Stimulated activated CD4-positive, alpha-beta T cell treated with anti-CD3 and anti-CD28 coated beads, TNF-alpha, amount 100 ng/mL, for 1 hour (primary cell): Measurements from ENCODE around the gene PARD3.

ENCODE experiments used
- DNase-seq, 3 donors: peaks; one replicate each; pipeline ENCODE4 v3.0.0-alpha.2; 2020; ENCODE audit warnings: low read depth in 3 of 3, low spot score in 1 of 3

Gene PARD3

GRCh38 chr10:34151481-34151880 is 663.6 kb downstream of the PARD3 start:
- DNase-seq, result no peak

DNA sequence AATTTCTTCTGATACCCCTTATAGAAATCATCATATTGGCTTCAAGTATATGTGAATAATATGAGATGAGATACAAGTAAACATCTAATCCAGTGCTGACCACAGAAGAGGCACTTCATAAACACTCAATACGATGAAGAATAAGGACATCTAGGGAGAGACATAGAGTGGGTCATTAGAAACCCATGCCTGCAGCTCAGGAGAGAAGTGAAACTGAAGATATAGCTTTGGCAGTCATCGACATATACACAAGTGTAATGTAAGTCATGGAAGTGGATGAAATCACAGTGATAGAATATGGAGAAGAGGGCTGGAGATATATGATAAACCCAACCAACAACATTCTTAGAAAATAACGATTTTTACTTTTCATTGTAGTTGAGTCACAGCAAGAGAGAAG is 665.0 kb downstream of the PARD3 start:
- DNase-seq, result no peak

GRCh38 chr10:34148305-34148657 is 666.8 kb downstream of the PARD3 start:
- no peak for DNase-seq

DNA sequence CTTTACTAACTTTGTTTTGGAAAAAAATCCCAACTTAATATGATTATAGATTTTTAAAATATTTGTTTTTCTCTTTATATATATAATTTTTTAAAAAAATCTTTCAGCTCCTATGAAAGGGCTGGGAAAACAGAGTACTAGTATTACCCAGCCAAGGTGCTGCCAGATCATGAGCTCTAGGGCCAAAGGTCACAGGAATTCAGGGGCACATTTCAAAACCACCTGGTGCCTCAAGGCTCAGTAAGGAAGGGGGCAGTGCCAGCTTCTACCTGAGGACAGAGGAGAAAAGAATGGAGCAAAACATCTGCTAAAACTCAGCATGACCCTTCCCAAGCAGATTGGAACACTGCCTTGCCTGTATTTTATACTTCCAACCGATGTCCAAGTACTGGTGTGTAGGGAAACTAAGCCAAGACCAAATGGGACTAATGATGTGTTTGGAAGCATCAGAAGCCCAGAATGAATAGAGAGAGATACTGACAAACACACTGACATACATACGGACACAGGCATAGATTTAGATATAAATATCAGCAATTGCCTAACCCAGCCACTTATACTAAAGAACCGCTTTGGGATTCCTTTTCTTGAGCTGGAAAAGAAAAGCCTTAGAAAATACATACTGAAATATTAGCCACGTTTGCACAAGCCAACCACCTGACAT is 667.3 kb downstream of the PARD3 start:
- no peak for DNase-seq

- no peak for DNase-seq
These were observed 669.4 kb downstream of the PARD3 start for GRCh38 chr10:34145715-34146114.

GRCh38 chr10:34143466-34143865 is 671.6 kb downstream of the PARD3 start:
- no peak for DNase-seq

DNA sequence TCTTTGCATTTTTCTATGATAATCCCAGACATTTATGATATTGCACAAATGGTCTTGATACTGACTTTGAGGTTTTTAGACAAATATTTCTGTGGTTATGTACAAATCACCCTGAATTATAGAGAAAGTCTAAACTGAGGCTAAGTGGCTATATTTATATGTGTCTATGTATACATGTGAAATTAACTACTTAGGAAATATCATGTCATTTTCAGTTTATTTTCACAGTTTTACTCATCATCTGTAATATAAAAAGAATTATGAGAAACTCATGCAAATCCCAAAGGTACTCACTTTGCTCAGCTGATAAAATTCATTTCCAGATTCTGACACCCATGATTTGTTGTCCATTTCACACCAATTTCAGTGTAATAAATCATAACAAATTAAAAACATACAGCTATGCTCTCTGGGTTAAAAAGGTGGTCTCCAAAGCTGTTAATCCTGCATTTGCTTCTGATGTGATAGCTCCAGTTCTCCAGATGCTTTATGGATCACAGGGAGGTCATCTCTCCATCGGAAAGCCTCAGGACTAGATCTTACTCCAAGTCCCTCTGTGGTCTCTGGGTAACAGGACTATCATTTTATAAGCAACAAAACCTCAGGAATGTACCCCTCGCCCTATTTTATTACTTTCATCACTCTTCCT is 673.9 kb downstream of the PARD3 start:
- DNase-seq, result no peak

- DNase-seq, result no peak
These were observed 675.5 kb downstream of the PARD3 start for GRCh38 chr10:34139559-34139958.

- DNase-seq, result no peak
These were observed 677.1 kb downstream of the PARD3 start for GRCh38 chr10:34137955-34138354.

DNA sequence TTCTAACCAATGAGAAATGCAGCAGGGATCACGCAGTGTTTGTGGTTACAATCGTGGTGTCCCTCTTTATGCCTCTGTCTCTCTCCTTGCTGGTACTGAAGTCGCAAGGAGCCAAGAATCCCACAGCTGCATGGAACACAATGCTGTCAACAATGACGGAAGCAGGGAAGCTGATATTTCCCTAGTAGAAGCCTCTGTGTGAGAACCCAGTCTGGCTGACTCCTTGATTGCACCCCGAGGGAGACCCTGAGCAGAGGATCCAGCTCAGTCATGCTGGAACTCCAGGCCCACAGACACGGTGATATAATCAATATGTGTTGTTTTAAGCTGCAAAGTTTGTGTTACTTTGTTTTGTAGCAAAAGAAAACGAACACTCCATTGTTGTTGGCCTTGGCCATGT is 677.9 kb downstream of the PARD3 start:
- no peak for DNase-seq

GRCh38 chr10:34135515-34135914 is 679.6 kb downstream of the PARD3 start:
- no peak for DNase-seq

- DNase-seq, result no peak
These were observed 680.5 kb downstream of the PARD3 start for GRCh38 chr10:34134602-34135001.

DNA sequence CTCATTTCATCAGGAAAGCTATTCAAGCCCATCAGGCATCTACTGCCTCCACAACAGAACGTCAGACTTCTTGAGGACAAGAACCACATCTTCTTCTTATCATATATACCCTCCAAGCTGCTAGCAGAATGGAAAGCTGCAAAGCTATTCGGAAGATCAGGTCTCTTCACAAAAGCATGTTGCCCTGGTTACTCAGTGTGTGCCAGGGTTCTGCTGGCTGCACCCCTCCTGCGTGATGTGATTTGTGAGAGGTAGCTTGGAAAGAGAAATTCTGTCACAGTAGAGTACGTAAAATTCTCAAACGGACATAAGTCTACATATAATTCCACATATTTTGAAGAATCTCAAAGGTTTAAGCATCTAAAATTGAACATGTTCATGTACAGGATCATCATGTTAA is 681.7 kb downstream of the PARD3 start:
- no peak for DNase-seq

- DNase-seq, result no peak
These were observed 683.9 kb downstream of the PARD3 start for GRCh38 chr10:34131152-34131551.

DNA sequence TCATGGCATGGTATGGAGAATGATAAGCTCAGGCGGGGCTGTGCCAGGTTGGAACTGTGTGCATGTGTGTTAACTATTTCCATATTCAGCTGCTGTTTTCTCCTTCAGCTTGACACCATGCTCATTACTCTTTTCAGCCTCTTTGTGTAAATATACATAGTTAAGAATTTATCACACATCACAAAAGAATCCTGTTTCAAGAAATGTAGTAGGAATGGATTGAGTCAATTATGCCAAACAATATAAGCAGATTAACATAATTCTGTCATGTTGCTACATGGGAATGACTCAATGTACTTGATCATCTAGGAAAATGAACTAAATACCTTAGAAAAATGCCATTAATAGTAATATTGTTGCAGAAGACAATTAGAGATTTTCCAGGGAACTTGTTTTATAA is 687.4 kb downstream of the PARD3 start:
- no peak for DNase-seq

DNA sequence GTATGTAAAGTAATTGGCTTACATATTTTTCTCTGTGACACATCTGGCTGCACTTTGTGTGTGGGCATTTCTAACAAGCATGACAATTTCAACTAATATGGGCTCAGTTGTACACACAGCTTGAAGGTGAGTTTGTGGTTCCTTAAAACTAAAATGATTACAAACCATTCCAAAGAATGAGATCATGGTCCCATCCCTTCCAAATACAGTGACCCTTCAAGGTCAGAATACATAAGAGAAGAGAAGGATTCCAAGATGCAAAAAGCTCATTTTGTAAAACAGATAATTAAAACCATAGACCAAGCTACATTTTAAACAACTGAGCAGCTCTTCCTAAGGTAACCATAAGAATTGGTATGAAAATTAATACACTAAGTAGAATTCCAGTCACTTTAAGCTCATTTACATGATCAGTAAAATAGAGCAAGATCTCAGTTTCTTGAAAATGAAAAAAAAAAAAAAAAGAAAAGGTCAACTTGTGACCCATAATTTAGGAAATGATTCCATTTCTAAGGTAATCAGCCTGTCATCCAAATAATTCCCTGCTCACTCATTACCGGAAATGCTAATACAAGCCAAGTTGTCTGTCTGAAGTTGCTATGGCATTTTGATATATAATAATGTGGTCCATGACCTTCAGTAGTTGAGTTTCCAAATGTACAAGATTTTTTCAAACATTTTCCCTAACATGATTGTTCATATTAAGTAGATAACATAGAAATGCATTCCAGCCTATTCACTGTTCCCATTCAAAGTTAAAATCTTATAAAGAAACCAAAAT is 688.5 kb downstream of the PARD3 start:
- no peak for DNase-seq

DNA sequence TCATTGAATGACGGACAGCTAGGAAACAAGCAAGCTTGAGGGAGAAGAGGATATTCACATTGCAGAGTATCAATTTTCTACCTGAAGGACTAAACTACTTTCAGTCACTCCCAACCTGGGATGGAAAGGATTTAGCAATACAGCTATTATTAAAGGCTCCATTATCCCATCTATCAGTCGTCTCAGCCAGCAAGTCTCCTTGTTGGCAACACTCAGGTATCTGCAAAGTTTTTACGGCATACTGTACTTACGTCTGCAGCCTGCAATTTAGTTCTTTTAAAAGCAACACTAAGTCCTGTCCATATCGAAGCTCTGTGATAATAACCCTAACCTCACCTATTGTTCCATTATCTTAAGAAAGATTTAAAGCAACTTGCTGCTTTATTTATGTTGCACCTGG is 689.4 kb downstream of the PARD3 start:
- DNase-seq, result no peak

GRCh38 chr10:34124522-34125035 is 690.5 kb downstream of the PARD3 start:
- no peak for DNase-seq

- DNase-seq, result no peak
These were observed 693.1 kb downstream of the PARD3 start for GRCh38 chr10:34121781-34122622.

- DNase-seq, result no peak
These were observed 693.9 kb downstream of the PARD3 start for GRCh38 chr10:34121125-34121753.

GRCh38 chr10:34119456-34119855 is 695.6 kb downstream of the PARD3 start:
- DNase-seq, result no peak
